HFF-Myc (cell line): ENCODE data around the gene CHRNB2.

ENCODE experiments used
- DNase-seq: peaks from one replicate; pipeline ENCODE4 v3.0.0-alpha.2; 2011; ENCODE audit warnings: low read depth; ENCODE audit errors: extremely low read depth
- H3K4me3 ChIP-seq: replicated peaks from 2 replicates; pipeline ENCODE4 v1.5.1; 2011; ENCODE audit warnings: low read depth, mild to moderate bottlenecking, control low read depth, low read length
- CTCF ChIP-seq: IDR thresholded peaks from 2 replicates; pipeline ENCODE4 v1.5.1; 2012; ENCODE audit warnings: mild to moderate bottlenecking, low read depth, low read length, control low read depth; ENCODE audit errors: missing control alignments

Gene CHRNB2

DNA sequence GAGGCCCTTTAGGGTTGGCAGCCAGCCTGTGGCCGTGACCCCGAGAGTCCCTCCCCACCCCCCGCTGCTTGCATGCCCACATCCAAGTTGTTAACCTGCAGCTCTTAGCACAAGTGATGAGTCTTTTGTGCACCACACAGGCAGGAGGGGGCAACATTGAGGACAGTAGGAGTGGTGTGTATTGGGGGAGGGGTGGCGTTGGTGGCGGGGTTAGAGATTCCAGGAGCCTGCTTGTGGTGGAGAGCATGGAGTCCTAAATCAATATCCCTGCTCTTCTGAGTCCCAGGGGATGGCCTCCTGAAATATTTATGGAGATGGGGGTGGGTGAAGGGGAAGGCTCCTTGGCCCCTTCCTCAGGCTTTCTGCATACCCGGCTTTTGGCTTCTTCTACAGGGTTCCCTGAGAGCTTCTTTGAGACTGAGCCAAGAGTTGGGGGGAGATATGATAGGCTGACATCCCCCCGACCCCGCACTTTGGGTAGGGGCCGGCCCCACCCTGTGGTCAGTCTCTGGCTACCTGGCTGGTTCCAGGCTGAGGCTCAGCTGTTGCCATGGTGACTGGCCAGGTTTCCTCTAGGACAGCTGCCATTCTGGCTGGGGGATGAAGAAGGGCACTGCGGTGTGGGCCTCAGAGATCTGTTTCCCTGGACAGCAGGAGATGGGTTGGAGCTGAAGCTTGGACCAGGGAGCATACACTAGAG, 5.0 kb downstream of the CHRNB2 start:
- no peak for DNase-seq
- TF ChIP-seq CTCF, result no peak
- no peak overlapping the region for H3K4me3 ChIP-seq

- no peak overlapping the region for H3K4me3 ChIP-seq
- DNase-seq, result no peak
- no peak for TF ChIP-seq CTCF
These were observed 5.6 kb downstream of the CHRNB2 start for GRCh38 chr1:154573168-154573510.

- no peak for TF ChIP-seq CTCF
- no peak for DNase-seq
- H3K4me3 ChIP-seq, result no peak overlapping the region
These were observed 7.1 kb downstream of the CHRNB2 start for GRCh38 chr1:154574716-154575115.

DNA sequence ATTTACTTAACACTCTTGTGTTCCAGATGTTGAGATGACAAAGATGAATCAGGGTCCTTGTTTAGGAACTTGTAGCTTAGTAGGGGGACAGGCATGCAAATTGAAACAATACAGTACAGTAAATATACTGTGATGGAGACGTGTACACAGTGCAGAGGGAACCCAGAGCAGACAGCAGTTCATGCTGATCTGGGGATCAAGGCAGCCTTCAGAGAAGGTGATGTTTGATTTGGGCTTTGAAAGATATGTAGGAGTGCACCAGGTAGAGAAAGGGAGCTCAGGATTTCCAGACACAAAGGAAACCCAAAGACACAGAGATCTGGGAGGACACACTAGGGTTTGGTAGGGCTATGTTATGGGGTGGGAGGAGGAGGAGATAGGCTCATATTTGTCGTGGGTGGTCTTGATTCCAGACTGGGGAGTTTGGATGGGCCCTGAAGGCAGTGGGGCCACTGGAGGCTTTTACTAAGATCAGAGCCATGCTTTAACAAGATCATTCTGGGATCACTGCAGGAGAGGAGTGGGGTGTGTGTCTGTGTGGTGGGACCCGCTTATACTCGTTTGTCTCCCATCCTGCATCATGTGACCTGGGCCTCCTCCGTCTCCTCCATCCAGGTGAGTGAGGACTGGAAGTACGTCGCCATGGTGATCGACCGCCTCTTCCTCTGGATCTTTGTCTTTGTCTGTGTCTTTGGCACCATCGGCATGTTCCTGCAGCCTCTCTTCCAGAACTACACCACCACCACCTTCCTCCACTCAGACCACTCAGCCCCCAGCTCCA, 7.8 kb downstream of the CHRNB2 start:
- DNase-seq, result no peak
- no peak for TF ChIP-seq CTCF
- no peak overlapping the region for H3K4me3 ChIP-seq

GRCh38 chr1:154575951-154576566, 8.5 kb downstream of the CHRNB2 start:
- H3K4me3 ChIP-seq, result no peak overlapping the region
- no peak for TF ChIP-seq CTCF
- no peak for DNase-seq

DNA sequence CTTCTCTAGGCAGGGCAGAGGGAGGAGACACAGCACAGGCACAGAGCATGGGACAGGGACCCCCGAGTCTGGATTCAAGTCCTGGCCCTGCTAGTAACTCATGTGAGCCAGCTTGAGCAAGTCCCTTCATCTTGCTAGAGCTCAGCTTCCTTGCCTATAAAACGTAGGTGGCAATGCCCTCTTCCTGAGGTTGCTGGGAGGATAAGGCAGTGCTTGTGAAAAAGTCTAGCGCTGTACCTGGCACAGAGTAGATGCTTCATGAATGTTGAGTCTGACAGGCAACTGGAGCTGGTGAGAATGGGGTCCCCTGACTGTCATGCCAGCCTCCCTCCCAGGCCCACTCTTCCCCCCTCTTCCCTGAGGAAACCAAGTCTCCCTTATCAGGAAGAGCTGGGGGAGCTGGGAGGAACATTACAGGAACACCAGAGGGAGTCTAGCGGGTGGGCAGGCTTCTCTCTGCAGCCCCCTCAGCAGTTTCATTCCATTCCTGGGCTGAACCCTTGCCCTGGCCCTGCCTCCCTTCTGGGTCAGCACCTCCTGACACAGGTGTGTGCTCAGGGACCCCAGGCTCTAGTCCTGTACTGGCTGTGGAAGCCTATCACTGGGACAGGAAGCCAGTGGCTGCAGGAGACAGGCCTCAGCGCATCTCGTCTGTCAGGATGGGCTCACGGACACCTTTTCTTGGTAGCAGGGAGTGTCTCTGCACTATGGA, 9.9 kb downstream of the CHRNB2 start:
- TF ChIP-seq CTCF, result no peak
- DNase-seq, result no peak
- no peak overlapping the region for H3K4me3 ChIP-seq
